ENCODE measurements around the gene ULK4.

The ULK4 gene

DNA sequence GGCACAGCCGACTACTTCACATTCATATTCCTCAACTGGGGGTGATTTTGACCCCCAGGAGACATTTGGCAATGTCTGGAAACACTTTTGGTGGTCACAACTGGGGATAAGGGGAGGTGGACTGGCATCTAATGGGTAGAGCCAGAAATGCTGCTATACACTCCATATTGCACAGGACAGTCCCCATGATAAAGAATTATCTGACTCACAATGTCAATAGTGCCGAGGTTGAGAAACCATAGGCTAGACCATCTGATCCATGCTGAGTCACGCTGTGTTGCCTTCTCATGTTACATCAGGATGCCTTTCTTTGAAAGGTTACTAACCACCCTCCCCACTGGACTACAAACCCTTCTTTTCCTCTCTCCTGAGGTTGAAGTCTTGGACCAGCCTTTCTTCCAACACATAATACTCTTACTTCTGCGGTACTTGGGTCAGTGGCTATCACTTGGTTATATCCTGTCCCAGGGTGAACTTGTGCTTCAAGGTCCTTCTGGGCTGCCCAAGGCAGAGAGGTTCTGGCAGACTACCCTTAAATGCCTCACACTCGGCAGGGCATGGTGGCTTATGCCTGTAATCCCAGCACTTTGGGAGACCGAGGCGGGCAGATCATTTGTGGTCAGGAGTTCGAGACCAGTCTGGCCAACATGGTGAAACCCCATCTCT lies 693.8 kb downstream of the ULK4 start:
- no peak overlapping the region for H3K4me3 ChIP-seq (ENCODE audit: low read length)

DNA sequence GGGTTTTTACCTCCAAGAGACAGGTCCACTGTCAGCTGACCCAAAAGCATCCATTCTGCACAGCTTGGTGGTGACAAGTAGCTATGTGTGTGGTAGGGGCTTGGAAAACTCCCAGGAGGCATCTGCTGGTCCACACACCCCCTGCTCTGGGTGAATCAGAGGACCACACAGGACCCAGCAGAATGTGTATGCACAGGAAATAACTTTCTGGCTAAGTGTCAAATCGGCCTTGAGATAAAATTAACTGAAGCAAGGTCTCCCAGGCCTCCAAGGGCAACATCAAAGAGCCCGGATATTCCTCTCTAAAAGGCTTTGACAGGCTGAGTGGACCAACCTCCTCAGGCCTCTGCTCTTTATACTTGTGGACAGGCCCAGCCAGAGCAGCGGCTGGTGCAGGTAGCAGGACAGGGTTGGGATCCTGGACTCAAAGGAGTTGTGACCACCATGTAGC lies 696.1 kb downstream of the ULK4 start:
- no peak overlapping the region for H3K4me3 ChIP-seq (ENCODE audit: low read length)
- TF ChIP-seq, protein P1, sequence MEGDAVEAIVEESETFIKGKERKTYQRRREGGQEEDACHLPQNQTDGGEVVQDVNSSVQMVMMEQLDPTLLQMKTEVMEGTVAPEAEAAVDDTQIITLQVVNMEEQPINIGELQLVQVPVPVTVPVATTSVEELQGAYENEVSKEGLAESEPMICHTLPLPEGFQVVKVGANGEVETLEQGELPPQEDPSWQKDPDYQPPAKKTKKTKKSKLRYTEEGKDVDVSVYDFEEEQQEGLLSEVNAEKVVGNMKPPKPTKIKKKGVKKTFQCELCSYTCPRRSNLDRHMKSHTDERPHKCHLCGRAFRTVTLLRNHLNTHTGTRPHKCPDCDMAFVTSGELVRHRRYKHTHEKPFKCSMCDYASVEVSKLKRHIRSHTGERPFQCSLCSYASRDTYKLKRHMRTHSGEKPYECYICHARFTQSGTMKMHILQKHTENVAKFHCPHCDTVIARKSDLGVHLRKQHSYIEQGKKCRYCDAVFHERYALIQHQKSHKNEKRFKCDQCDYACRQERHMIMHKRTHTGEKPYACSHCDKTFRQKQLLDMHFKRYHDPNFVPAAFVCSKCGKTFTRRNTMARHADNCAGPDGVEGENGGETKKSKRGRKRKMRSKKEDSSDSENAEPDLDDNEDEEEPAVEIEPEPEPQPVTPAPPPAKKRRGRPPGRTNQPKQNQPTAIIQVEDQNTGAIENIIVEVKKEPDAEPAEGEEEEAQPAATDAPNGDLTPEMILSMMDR (conservative IDR thresholded peaks at IDR 0.05; ENCODE audit: low read length): no peak
- DNase-seq (ENCODE audit: low read depth): peak; percentile 74

More for the DNA sequence above, 693.8 kb downstream of the ULK4 start:
- DNase-seq (ENCODE audit: low read depth): peak; percentile 82
- TF ChIP-seq, protein P1 (conservative IDR thresholded peaks at IDR 0.05; ENCODE audit: low read length): no peak

DNA sequence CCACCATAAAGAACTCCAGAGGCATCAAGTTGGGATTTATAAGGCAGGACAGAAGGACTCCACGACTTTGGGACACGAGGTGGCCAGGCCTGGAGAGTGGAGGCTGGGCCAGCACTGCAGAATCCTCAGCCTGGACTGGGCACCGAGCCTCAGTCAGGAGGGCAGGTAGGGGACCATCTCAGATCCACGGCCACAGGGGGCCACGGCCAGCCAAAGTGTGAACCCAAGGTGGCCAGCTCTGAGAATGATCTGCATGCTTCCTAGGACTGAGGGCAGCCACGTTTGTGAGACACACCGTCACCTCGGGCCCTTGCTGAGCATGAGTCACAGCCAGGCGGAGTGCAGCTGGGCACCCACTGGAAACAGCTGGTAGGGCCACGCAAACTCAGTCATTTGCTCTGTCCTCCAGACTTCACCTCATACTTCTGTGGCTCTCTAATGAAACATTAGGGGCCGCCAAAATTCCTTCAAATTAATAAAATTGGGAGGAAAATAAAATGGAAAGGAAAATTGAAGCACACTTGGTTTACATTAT lies 696.8 kb downstream of the ULK4 start:
- TF ChIP-seq, protein P1 (conservative IDR thresholded peaks at IDR 0.05; ENCODE audit: low read length): no peak
- H3K4me3 ChIP-seq (ENCODE audit: low read length): no peak overlapping the region
- peak; percentile 33 for DNase-seq (ENCODE audit: low read depth)

DNA sequence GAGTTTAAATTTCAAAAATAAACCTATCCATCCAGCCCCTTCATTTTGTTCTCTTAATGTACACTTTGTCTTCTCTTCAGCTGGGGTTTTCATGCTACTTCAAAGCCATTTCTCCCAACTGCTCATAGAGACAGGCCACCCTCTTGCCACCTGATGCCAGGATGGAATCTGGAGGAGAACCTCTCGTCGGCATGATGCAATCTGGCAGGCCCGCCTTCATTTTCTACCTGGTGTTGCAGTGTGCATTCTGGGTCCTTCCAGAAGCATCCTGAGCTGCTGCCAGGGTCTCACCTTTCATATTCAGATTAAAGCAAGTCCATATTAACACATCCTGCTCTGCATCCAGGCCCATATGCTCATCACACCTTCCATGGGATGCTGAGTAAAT lies 701.8 kb downstream of the ULK4 start:
- no peak for DNase-seq (ENCODE audit: low read depth)
- no peak overlapping the region for H3K4me3 ChIP-seq (ENCODE audit: low read length)
- TF ChIP-seq, protein P1 (conservative IDR thresholded peaks at IDR 0.05; ENCODE audit: low read length): no peak

DNA sequence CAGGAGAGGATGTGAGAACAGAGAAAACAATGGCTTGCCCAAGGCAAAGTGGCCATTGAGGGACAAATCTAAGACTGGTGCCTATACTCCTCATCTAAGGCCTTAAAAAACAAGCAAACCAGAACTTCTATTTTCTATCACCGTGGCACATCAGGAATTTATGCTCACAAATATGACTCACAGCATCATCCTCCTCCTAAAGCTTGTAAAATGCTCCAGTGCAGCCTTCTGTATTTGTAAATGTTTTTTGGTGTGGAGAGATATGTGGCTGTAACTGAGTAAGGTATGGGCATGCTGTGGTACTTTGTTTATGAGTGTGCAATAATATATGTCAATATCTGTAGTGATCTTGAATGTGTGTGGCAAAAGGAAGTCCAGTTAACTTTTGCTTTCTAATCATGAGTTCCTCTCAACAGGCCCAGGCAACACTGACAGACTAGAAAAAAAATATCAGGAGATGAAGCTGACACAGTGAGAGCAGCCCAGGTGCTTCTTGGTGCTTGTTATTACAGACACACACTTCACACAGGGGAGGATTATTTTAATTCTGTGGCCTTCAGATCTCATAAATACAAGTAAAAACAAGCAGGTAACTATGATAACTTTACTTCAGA lies 702.3 kb downstream of the ULK4 start:
- peak; percentile 48 for DNase-seq (ENCODE audit: low read depth)
- H3K4me3 ChIP-seq (ENCODE audit: low read length): no peak overlapping the region
- TF ChIP-seq, protein P1 (conservative IDR thresholded peaks at IDR 0.05; ENCODE audit: low read length): no peak

DNA sequence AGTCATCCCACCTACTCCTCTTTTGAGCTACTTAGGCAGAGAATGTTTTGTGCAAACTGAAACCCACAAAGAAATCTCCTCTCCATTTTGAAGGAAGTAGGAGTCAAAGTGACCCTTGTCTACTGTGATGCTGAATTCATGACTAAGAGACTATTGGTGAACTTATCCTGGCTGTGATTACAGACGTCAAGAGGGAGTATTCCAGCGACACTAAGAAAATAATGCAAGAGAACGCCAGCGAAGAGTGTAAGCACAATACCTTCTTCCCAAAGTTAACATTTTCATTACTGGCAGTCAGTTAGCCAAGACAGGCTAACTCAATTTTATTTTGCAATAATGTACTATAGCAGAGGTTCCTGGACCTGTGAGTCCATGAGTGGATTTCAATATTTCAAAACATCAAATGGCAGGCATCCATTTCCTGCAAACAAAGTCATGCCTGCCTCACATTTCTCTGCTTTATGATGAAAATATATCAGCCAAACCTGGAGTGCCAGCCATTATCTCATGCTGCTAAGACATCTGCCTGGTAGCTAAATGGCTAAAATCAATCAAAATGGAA lies 703.6 kb downstream of the ULK4 start:
- TF ChIP-seq, protein P1 (conservative IDR thresholded peaks at IDR 0.05; ENCODE audit: low read length): no peak
- no peak overlapping the region for H3K4me3 ChIP-seq (ENCODE audit: low read length)
- peak; percentile 23 for DNase-seq (ENCODE audit: low read depth)

All from AG10803 (cell line).